ENCODE results near the gene AKIRIN2. TPM values are rescaled to one million over a fixed set of nuclear protein-coding genes. Genes with fewer than 3 reads are reported as not detected.

The AKIRIN2 gene
- polyA plus RNA-seq, 1 of the 3 experiments (the other 2 are of a cell fraction): 19.0 TPM

- H3K9me3 ChIP-seq: no peaks in the 10 kb centered on the region
- CTCF ChIA-PET: no interaction called here
- no peaks in the 10 kb centered on the region for H3K79me2 ChIP-seq (ENCODE audit: insufficient read depth)
Measured at GRCh38 chr6:87636315-87636714, 65.7 kb downstream of the AKIRIN2 start.

DNA sequence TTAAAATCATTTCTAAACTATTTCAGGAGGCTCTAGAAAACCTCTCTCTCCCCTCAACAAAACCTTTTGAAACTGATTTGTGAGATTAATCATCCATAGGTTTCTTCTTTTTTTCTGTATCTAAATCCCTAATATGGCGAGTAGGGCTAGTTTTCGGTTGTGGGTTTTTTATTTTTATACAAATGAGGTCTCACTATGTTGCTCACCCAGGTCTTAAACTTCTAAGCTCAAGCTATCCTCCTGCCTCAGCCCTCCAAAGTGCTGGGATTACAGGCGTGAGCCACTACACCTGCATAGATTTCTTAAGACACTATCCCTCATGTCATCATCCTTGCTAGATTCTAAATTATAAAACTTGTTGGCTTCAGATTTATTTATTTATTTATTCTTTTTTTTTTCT, 68.2 kb downstream of the AKIRIN2 start:
- no peaks in the 10 kb centered on the region for H3F3A ChIP-seq (replicated peaks; ENCODE audit: insufficient read depth)
- no peaks in the 10 kb centered on the region for H4K20me1 ChIP-seq (ENCODE audit: insufficient read depth)
- H3K9ac ChIP-seq: no peak overlapping the region
- H3K36me3 ChIP-seq (replicated peaks in 1 of 2; ENCODE audit: control insufficient read depth in 1 of 2, insufficient read depth in 2 of 2, low read length in 1 of 2): peaks cover 23 to 36% of the 10 kb centered on the region in 2 experiments
- H2AFZ ChIP-seq (ENCODE audit: low read depth): no peak overlapping the region
- DNase-seq: no peak
- TF ChIP-seq, protein P1, sequence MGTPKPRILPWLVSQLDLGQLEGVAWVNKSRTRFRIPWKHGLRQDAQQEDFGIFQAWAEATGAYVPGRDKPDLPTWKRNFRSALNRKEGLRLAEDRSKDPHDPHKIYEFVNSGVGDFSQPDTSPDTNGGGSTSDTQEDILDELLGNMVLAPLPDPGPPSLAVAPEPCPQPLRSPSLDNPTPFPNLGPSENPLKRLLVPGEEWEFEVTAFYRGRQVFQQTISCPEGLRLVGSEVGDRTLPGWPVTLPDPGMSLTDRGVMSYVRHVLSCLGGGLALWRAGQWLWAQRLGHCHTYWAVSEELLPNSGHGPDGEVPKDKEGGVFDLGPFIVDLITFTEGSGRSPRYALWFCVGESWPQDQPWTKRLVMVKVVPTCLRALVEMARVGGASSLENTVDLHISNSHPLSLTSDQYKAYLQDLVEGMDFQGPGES (IDR thresholded peaks at IDR 0.05; ENCODE audit: low read depth, low read length): no peak
- TF ChIP-seq EZH2phosphoT487 (IDR thresholded peaks at IDR 0.05; ENCODE audit: borderline replicate concordance, low read depth) (no peak), EP300 (IDR thresholded peaks at IDR 0.05; ENCODE audit: borderline replicate concordance in 1 of 2, low read depth in 1 of 2, low read length in 1 of 2) (no peak), MXI1 (IDR thresholded peaks at IDR 0.05; ENCODE audit: low read depth, low read length) (no peak), CTCF (IDR thresholded peaks at IDR 0.05) (no peak), TCF12 (IDR thresholded peaks at IDR 0.05) (no peak), GATA2 (CRISPR knock-in tag; IDR thresholded peaks at IDR 0.05) (no peak), JUND (IDR thresholded peaks at IDR 0.05) (no peak), RFX5 (IDR thresholded peaks at IDR 0.05; ENCODE audit: low read length) (no peak), MEF2A (IDR thresholded peaks at IDR 0.05; ENCODE audit: borderline replicate concordance, low read depth) (no peak), POLR2AphosphoS5 (IDR thresholded peaks at IDR 0.05; ENCODE audit: low read depth, low read length) (no peak), NRF1 (IDR thresholded peaks at IDR 0.05; ENCODE audit: low read depth, low read length) (no peak)
- TF ChIP-seq, protein P2, sequence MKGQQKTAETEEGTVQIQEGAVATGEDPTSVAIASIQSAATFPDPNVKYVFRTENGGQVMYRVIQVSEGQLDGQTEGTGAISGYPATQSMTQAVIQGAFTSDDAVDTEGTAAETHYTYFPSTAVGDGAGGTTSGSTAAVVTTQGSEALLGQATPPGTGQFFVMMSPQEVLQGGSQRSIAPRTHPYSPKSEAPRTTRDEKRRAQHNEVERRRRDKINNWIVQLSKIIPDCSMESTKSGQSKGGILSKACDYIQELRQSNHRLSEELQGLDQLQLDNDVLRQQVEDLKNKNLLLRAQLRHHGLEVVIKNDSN (IDR thresholded peaks at IDR 0.05; ENCODE audit: borderline replicate concordance, low read depth): no peak
- TF ChIP-seq, protein P3, sequence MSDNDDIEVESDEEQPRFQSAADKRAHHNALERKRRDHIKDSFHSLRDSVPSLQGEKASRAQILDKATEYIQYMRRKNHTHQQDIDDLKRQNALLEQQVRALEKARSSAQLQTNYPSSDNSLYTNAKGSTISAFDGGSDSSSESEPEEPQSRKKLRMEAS (IDR thresholded peaks at IDR 0.05; ENCODE audit: low read depth): no peak
- no peaks in the 10 kb centered on the region for H3K79me2 ChIP-seq (ENCODE audit: insufficient read depth)
- H3K4me2 ChIP-seq: no peak overlapping the region
- no peaks in the 10 kb centered on the region for H3K9me2 ChIP-seq
- no peaks in the 10 kb centered on the region for H3K9me3 ChIP-seq
- CTCF ChIA-PET: no interaction called here
- no peak overlapping the region for H3K4me3 ChIP-seq (ENCODE audit: low read depth in 2 of 2, low read length in 1 of 2)
- POLR2A ChIA-PET: no interaction called here
- no peaks in the 10 kb centered on the region for H3K4me1 ChIP-seq (ENCODE audit: control insufficient read depth in 1 of 2, insufficient read depth in 2 of 2, low read depth in 1 of 2, low read length in 1 of 2)
- H3K27me3 ChIP-seq (ENCODE audit: insufficient read depth): no peaks in the 10 kb centered on the region
- no peak overlapping the region for H3K27ac ChIP-seq (ENCODE audit: low read depth in 2 of 2, low read length in 1 of 2)
- WGBS (ENCODE audit: low lambda C conversion rate): 96% methylated on average over 3 of the region's 3 CpGs

More at GRCh38 chr6:87636315-87636714, 65.7 kb downstream of the AKIRIN2 start:
- Histone ChIP-seq H4K20me1 (ENCODE audit: insufficient read depth) (no peaks in the 10 kb centered on the region), H3K27me3 (ENCODE audit: insufficient read depth) (no peaks in the 10 kb centered on the region), H3K9me2 (no peaks in the 10 kb centered on the region), H3K4me3 (ENCODE audit: low read depth in 2 of 2, low read length in 1 of 2) (no peak overlapping the region), H3F3A (replicated peaks; ENCODE audit: insufficient read depth) (no peaks in the 10 kb centered on the region), H3K36me3 (replicated peaks in 1 of 2; ENCODE audit: control insufficient read depth in 1 of 2, insufficient read depth in 2 of 2, low read length in 1 of 2) (peaks cover 24 to 42% of the 10 kb centered on the region in 2 experiments), H3K27ac (ENCODE audit: low read depth in 2 of 2, low read length in 1 of 2) (no peak overlapping the region), H3K9ac (no peak overlapping the region), H3K4me1 (ENCODE audit: control insufficient read depth in 1 of 2, insufficient read depth in 2 of 2, low read depth in 1 of 2, low read length in 1 of 2) (no peaks in the 10 kb centered on the region), H2AFZ (ENCODE audit: low read depth) (no peak overlapping the region), H3K4me2 (no peak overlapping the region)
- no peak for DNase-seq
- WGBS (ENCODE audit: low lambda C conversion rate): 88% methylated on average over 1 of the region's 1 CpG
- POLR2A ChIA-PET: no interaction called here
- TF ChIP-seq TEAD4 (IDR thresholded peaks at IDR 0.05; ENCODE audit: borderline replicate concordance, insufficient read depth): no peak

All from SK-N-SH (cell line).